HG02571 (cell line): ENCODE results near the gene NXPH2.

Experiments
- ATAC-seq: cut with Tn5 transposase; IDR thresholded peaks from one replicate; pipeline ENCODE4 v1.9.1; 2021; ENCODE audit warnings: mild to moderate bottlenecking, moderate library complexity; ENCODE audit not compliant: unreplicated experiment

Gene NXPH2

GRCh38 chr2:138779781-138780445, at the start of gene NXPH2:
NXPH2 (minus strand) TSS chr2:138780390; CDS start chr2:138780241, 149 bp downstream.
- ATAC-seq: no peak

- peak; percentile 49 for ATAC-seq
Measured at GRCh38 chr2:138829326-138829919, 49.2 kb upstream of the NXPH2 start.

- peak; percentile 54 for ATAC-seq
Measured at GRCh38 chr2:138827426-138828054, 47.4 kb upstream of the NXPH2 start.

GRCh38 chr2:138823666-138824065, 43.5 kb upstream of the NXPH2 start:
- no peak for ATAC-seq

- ATAC-seq: no peak
Measured at GRCh38 chr2:138819964-138820363, 39.8 kb upstream of the NXPH2 start.

GRCh38 chr2:138818556-138818955, 38.4 kb upstream of the NXPH2 start:
- ATAC-seq: no peak

GRCh38 chr2:138814123-138814898, 34.1 kb upstream of the NXPH2 start:
- ATAC-seq: no peak

GRCh38 chr2:138811431-138811830, 31.2 kb upstream of the NXPH2 start:
- no peak for ATAC-seq

- no peak for ATAC-seq
Measured at GRCh38 chr2:138794724-138795123, 14.5 kb upstream of the NXPH2 start.

GRCh38 chr2:138787053-138787666, 7.0 kb upstream of the NXPH2 start:
- no peak for ATAC-seq

GRCh38 chr2:138782383-138782782, 2.2 kb upstream of the NXPH2 start:
- no peak for ATAC-seq

GRCh38 chr2:138780908-138781307, 718 bp upstream of the NXPH2 start:
- ATAC-seq: no peak

- no peak for ATAC-seq
Measured at GRCh38 chr2:138780446-138780880, 273 bp upstream of the NXPH2 start.

GRCh38 chr2:138779406-138779780, 797 bp downstream of the NXPH2 start:
- no peak for ATAC-seq

- ATAC-seq: no peak
Measured at GRCh38 chr2:138777996-138778395, 2.2 kb downstream of the NXPH2 start.

- ATAC-seq: no peak
Measured at GRCh38 chr2:138775736-138776135, 4.5 kb downstream of the NXPH2 start.

GRCh38 chr2:138771534-138771933, 8.7 kb downstream of the NXPH2 start:
- no peak for ATAC-seq

GRCh38 chr2:138767101-138767500, 13.1 kb downstream of the NXPH2 start:
- no peak for ATAC-seq

GRCh38 chr2:138766464-138766863, 13.7 kb downstream of the NXPH2 start:
- no peak for ATAC-seq

- no peak for ATAC-seq
Measured at GRCh38 chr2:138763971-138764370, 16.2 kb downstream of the NXPH2 start.

GRCh38 chr2:138762533-138762932, 17.7 kb downstream of the NXPH2 start:
- no peak for ATAC-seq
